Naive thymus-derived CD4-positive, alpha-beta T cell (primary cell): ENCODE data around the gene MFN1. TPM values are rescaled to one million over a fixed set of nuclear protein-coding genes. Genes with fewer than 3 reads are reported as not detected.

ENCODE experiments used
- ATAC-seq: fragments of 150-1000 bp; cut with Tn5 transposase; 2 replicates; pipeline ENCODE4 v1.10.0; 2021; ENCODE audit warnings: mild to moderate bottlenecking, moderate library complexity
- CTCF ChIA-PET: fragments of 350-600 bp; sonication (Branson Sonifier 250); formaldehyde crosslinking; loops from one replicate; lab custom pipeline; 2021; ENCODE audit warnings: antibody characterized with exemption; lab: Charles Lee
- POLR2A ChIA-PET: fragments of 350-600 bp; sonication (Branson Sonifier 250); formaldehyde crosslinking; loops from one replicate; lab custom pipeline; 2021; ENCODE audit warnings: antibody characterized with exemption, inconsistent platforms; lab: Charles Lee
- DNase-seq, 9 donors: peaks; one replicate each; pipeline versions ENCODE4 v3.0.0 to v3.0.0-alpha.2; 2020 to 2022; ENCODE audit warnings: mixed read lengths in 1 of 9
- H3K27ac ChIP-seq: one replicate; pipeline ENCODE4 v1.7.0; 2013; ENCODE audit warnings: mild to moderate bottlenecking, low read depth, low read length, moderate library complexity
- H3K27me3 ChIP-seq, 2 donors: one replicate each; pipeline ENCODE4 v1.7.0; 2013; ENCODE audit warnings: low read length in 2 of 2, mild to moderate bottlenecking in 2 of 2, moderate library complexity in 2 of 2; ENCODE audit not compliant: control insufficient read depth in 2 of 2, insufficient read depth in 2 of 2
- H3K36me3 ChIP-seq, 3 experiments: 1 replicate in 2 of 3; 2 replicates in 1 of 3; pipeline ENCODE4 v1.7.0; 2013; ENCODE audit warnings: low read length in 3 of 3, mild to moderate bottlenecking in 3 of 3, moderate library complexity in 1 of 3; ENCODE audit not compliant: insufficient read depth in 3 of 3, control insufficient read depth in 2 of 3
- H3K4me1 ChIP-seq, 2 donors: one replicate each; pipeline ENCODE4 v1.7.0; 2013; ENCODE audit warnings: low read length in 2 of 2, mild to moderate bottlenecking in 2 of 2, moderate library complexity in 1 of 2; ENCODE audit not compliant: control insufficient read depth in 2 of 2, insufficient read depth in 2 of 2
- H3K4me3 ChIP-seq: 2 replicates; pipeline ENCODE4 v1.7.0; 2013; ENCODE audit warnings: mild to moderate bottlenecking, low read length
- H3K9me3 ChIP-seq, 3 experiments: 1 replicate in 2 of 3; 2 replicates in 1 of 3; pipeline ENCODE4 v1.7.0; 2013; ENCODE audit warnings: low read length in 3 of 3; ENCODE audit not compliant: control insufficient read depth in 2 of 3
- H3K27ac Mint-ChIP-seq, 9 donors: one replicate each; pipeline ENCODE4 v1.8.0; 2020 to 2022; ENCODE audit warnings: mixed read lengths in 9 of 9, mild to moderate bottlenecking in 8 of 9, moderate library complexity in 5 of 9, inconsistent platforms in 2 of 9
- H3K27me3 Mint-ChIP-seq, 5 donors: one replicate each; pipeline ENCODE4 v1.8.0; 2021 to 2022; ENCODE audit warnings: mixed read lengths in 5 of 5, mild to moderate bottlenecking in 1 of 5
- H3K36me3 Mint-ChIP-seq, 5 donors: one replicate each; pipeline ENCODE4 v1.8.0; 2020 to 2022; ENCODE audit warnings: mixed read lengths in 5 of 5, mild to moderate bottlenecking in 3 of 5, inconsistent platforms in 1 of 5
- H3K4me1 Mint-ChIP-seq, 7 donors: one replicate each; pipeline ENCODE4 v1.8.0; 2020 to 2022; ENCODE audit warnings: mixed read lengths in 7 of 7, mild to moderate bottlenecking in 3 of 7, inconsistent platforms in 1 of 7
- H3K4me3 Mint-ChIP-seq, 10 donors: one replicate each; pipeline ENCODE4 v1.8.0; 2020 to 2022; ENCODE audit warnings: mild to moderate bottlenecking in 10 of 10, mixed read lengths in 10 of 10, moderate library complexity in 6 of 10, inconsistent platforms in 2 of 10
- H3K9me3 Mint-ChIP-seq, 11 donors: one replicate each; pipeline ENCODE4 v1.8.0; 2020 to 2022; ENCODE audit warnings: mixed read lengths in 11 of 11, mild to moderate bottlenecking in 4 of 11, inconsistent platforms in 1 of 11, moderate library complexity in 1 of 11
- intact Hi-C, 2 donors: fragments of 100-400 bp; cut with micrococcal nuclease; formaldehyde crosslinking; loops; one replicate each; pipeline ENCODE4 v1.15.1; 2023
- polyA plus RNA-seq, 2 donors: library from polyadenylated mRNA; unstranded; fragments of 300-500 nt; fragmentation: Illumina TruSeq; gene quantifications; one replicate each; pipeline ENCODE4 v1.2.3, GENCODE V29; 2021
- total RNA-seq, 6 experiments: library from RNA in 5 of 6; stranded (reverse) in 5 of 6; gene quantifications; 1 replicate in 5 of 6; 2 replicates in 1 of 6; pipeline ENCODE4 v1.2.3 and lab custom pipeline; 2021 to 2026

The MFN1 gene
- total and polyA plus RNA-seq, 7 experiments from 2014 or later: 7.4 to 58.1 (median 38.0) TPM

GRCh38 chr3:179333084-179333483 lies 14.4 kb upstream of the MFN1 start:
- peaks cover 0 to 3% (median 0%) of the 10 kb centered on the region in 7 donors for H3K4me1 Mint-ChIP-seq
- no peak overlapping the region for H3K4me3 Mint-ChIP-seq
- peaks cover 11 to 57% (median 34%) of the 10 kb centered on the region in 3 experiments for H3K36me3 ChIP-seq
- CTCF ChIA-PET: no interaction called here
- no peak overlapping the region for H3K4me3 ChIP-seq
- no peaks in the 10 kb centered on the region for H3K4me1 ChIP-seq
- H3K9me3 Mint-ChIP-seq: no peaks in the 10 kb centered on the region
- H3K27me3 Mint-ChIP-seq: no peaks in the 10 kb centered on the region
- intact Hi-C loops: no loop called here
- POLR2A ChIA-PET: no interaction called here
- DNase-seq: no peak
- no peak for ATAC-seq
- no peaks in the 10 kb centered on the region for H3K27me3 ChIP-seq
- peaks cover 0 to 54% (median 36%) of the 10 kb centered on the region in 5 donors for H3K36me3 Mint-ChIP-seq
- no peak overlapping the region for H3K27ac Mint-ChIP-seq
- H3K9me3 ChIP-seq: no peaks in the 10 kb centered on the region
- no peak overlapping the region for H3K27ac ChIP-seq

GRCh38 chr3:179336345-179336929 lies 11.1 kb upstream of the MFN1 start:
- peaks cover 0 to 42% (median 26%) of the 10 kb centered on the region in 5 donors for H3K36me3 Mint-ChIP-seq
- CTCF ChIA-PET: interaction anchor here (0.7 kb wide), 1 partner anchor 1581 kb away, joined by 3 read pairs; no protein-coding TSS in a partner anchor
- peaks cover 0 to 3% (median 0%) of the 10 kb centered on the region in 7 donors for H3K4me1 Mint-ChIP-seq
- no peak for ATAC-seq
- Histone ChIP-seq H3K36me3 (peaks cover 0 to 34% (median 15%) of the 10 kb centered on the region in 3 experiments), H3K27ac (no peak overlapping the region), H3K4me3 (no peak overlapping the region), H3K9me3 (no peaks in the 10 kb centered on the region), H3K4me1 (no peaks in the 10 kb centered on the region), H3K27me3 (no peaks in the 10 kb centered on the region)
- no peaks in the 10 kb centered on the region for H3K9me3 Mint-ChIP-seq
- H3K4me3 Mint-ChIP-seq: no peak overlapping the region
- no peak for DNase-seq
- POLR2A ChIA-PET: interaction anchor here (0.6 kb wide), 1 partner anchor 59 kb away, joined by 3 read pairs; no protein-coding TSS in a partner anchor
- H3K27ac Mint-ChIP-seq: peak overlapping the region in 2 of 9 donors; percentile 18 to 47
- intact Hi-C loops: no loop called here
- H3K27me3 Mint-ChIP-seq: no peaks in the 10 kb centered on the region

- peak overlapping the region; percentile 15 to 98 (median 91) for H3K27ac Mint-ChIP-seq
- POLR2A ChIA-PET: interaction anchor here (0.6 to 3.2 kb wide), 6 partner anchors 18 to 1254 kb away, joined by 3 to 19 read pairs (median 4); partner anchors contain the start of genes ACTL6A and PIK3CA
- H3K9me3 ChIP-seq: no peaks in the 10 kb centered on the region
- ATAC-seq (peak; percentile 27), DNase-seq (peak in 1 of 9 donors; percentile 3)
- CTCF ChIA-PET: interaction anchor here (1.3 kb wide), 1 partner anchor 25 kb away, joined by 5 read pairs; the partner anchor contains the start of gene ZNF639
- H3K36me3 ChIP-seq: peaks cover 0 to 31% (median 9%) of the 10 kb centered on the region in 3 experiments
- peaks cover 0 to 14% (median 8%) of the 10 kb centered on the region in 5 donors for H3K36me3 Mint-ChIP-seq
- no peaks in the 10 kb centered on the region for H3K9me3 Mint-ChIP-seq
- intact Hi-C loops: loop anchor here (2.0 to 5.0 kb wide), 2 partner anchors 102 to 304 kb away; partner anchors contain the start of genes USP13 (in 2 of the 2) and GNB4 (in 1 of the 2)
- H3K27me3 ChIP-seq: no peaks in the 10 kb centered on the region
- peak overlapping the region; percentile 81 for H3K27ac ChIP-seq
- H3K4me3 Mint-ChIP-seq: peak overlapping the region; percentile 97 to 100 (median 98)
- peaks cover 8 to 13% of the 10 kb centered on the region in 2 donors for H3K4me1 ChIP-seq
- H3K27me3 Mint-ChIP-seq: no peaks in the 10 kb centered on the region
- H3K4me3 ChIP-seq: peak overlapping the region; percentile 99
- peaks cover 8 to 42% (median 32%) of the 10 kb centered on the region in 7 donors for H3K4me1 Mint-ChIP-seq
Measured at GRCh38 chr3:179348325-179349013, 960 bp downstream of the MFN1 start.

GRCh38 chr3:179355996-179356395 lies 8.5 kb downstream of the MFN1 start:
- intact Hi-C loops: no loop called here
- Histone ChIP-seq H3K27ac (no peak overlapping the region), H3K27me3 (no peaks in the 10 kb centered on the region), H3K4me3 (no peak overlapping the region), H3K9me3 (no peaks in the 10 kb centered on the region), H3K4me1 (no peaks in the 10 kb centered on the region), H3K36me3 (peaks cover 16 to 82% (median 23%) of the 10 kb centered on the region in 3 experiments)
- Mint-ChIP-seq H3K4me3 (peak overlapping the region in 1 of 10 donors; percentile 60), H3K27ac (no peak overlapping the region), H3K27me3 (no peaks in the 10 kb centered on the region), H3K4me1 (peaks cover 13 to 42% (median 29%) of the 10 kb centered on the region in 7 donors), H3K36me3 (peaks cover 13 to 59% (median 41%) of the 10 kb centered on the region in 5 donors), H3K9me3 (no peaks in the 10 kb centered on the region)
- ChIA-PET CTCF (no interaction called here), POLR2A (no interaction called here)
- DNase-seq (no peak), ATAC-seq (no peak)

- intact Hi-C loops: loop anchor here in 1 of 2 donors (5.0 kb wide), 1 partner anchor 41 kb away; the partner anchor contains the start of gene ZNF639
- Histone ChIP-seq H3K4me1 (no peaks in the 10 kb centered on the region), H3K27me3 (no peaks in the 10 kb centered on the region), H3K4me3 (no peak overlapping the region), H3K27ac (no peak overlapping the region), H3K9me3 (no peaks in the 10 kb centered on the region), H3K36me3 (peaks cover 9 to 61% (median 11%) of the 10 kb centered on the region in 3 experiments)
- ChIA-PET POLR2A (interaction anchor here (0.7 kb wide), 1 partner anchor 163 kb away, joined by 3 read pairs; no protein-coding TSS in a partner anchor), CTCF (interaction anchor here (1.1 kb wide), 1 partner anchor 13 kb away, joined by 3 read pairs; no protein-coding TSS in a partner anchor)
- no peak overlapping the region for H3K4me3 Mint-ChIP-seq
- H3K9me3 Mint-ChIP-seq: no peaks in the 10 kb centered on the region
- DNase-seq (no peak), ATAC-seq (no peak)
- H3K27ac Mint-ChIP-seq: no peak overlapping the region
- H3K4me1 Mint-ChIP-seq: peaks cover 0 to 4% (median 0%) of the 10 kb centered on the region in 7 donors
- H3K36me3 Mint-ChIP-seq: peaks cover 7 to 43% (median 29%) of the 10 kb centered on the region in 5 donors
- H3K27me3 Mint-ChIP-seq: no peaks in the 10 kb centered on the region
Measured at GRCh38 chr3:179363332-179363731, 15.8 kb downstream of the MFN1 start.

- no peak overlapping the region for H3K27ac ChIP-seq
- Mint-ChIP-seq H3K36me3 (peaks cover 7 to 31% (median 13%) of the 10 kb centered on the region in 5 donors), H3K27ac (no peak overlapping the region), H3K27me3 (no peaks in the 10 kb centered on the region), H3K4me3 (no peak overlapping the region), H3K9me3 (no peaks in the 10 kb centered on the region), H3K4me1 (peaks cover 0 to under 1% (median 0%) of the 10 kb centered on the region in 7 donors)
- no peak for ATAC-seq
- H3K4me3 ChIP-seq: no peak overlapping the region
- H3K36me3 ChIP-seq: peaks cover 0 to 34% (median 13%) of the 10 kb centered on the region in 3 experiments
- intact Hi-C loops: no loop called here
- CTCF ChIA-PET: no interaction called here
- no peaks in the 10 kb centered on the region for H3K4me1 ChIP-seq
- H3K27me3 ChIP-seq: no peaks in the 10 kb centered on the region
- POLR2A ChIA-PET: no interaction called here
- no peaks in the 10 kb centered on the region for H3K9me3 ChIP-seq
- DNase-seq: no peak
Measured at GRCh38 chr3:179369621-179370020, 22.1 kb downstream of the MFN1 start.
